NAMALWA (cell line): Measurements from ENCODE around the gene DUSP10.

ENCODE experiments used
- DNase-seq: peaks from one replicate; pipeline ENCODE4 v3.0.0-alpha.2; 2015; ENCODE audit warnings: low spot score

The DUSP10 gene

GRCh38 chr1:221741703-221742554, at the start of gene DUSP10:
Gene DUSP10, minus strand, starts transcription at chr1:221742089. Its CDS starts 2,345 bp downstream, at chr1:221739744.
- peak; percentile 99 for DNase-seq

GRCh38 chr1:221788466-221788865, 46.6 kb upstream of the DUSP10 start:
- no peak for DNase-seq

- no peak for DNase-seq
These were observed 44.8 kb upstream of the DUSP10 start for GRCh38 chr1:221786647-221787046.

GRCh38 chr1:221783936-221784335, 42.0 kb upstream of the DUSP10 start:
- DNase-seq = no peak

GRCh38 chr1:221783437-221783836, 41.5 kb upstream of the DUSP10 start:
- DNase-seq = no peak

GRCh38 chr1:221782970-221783369, 41.1 kb upstream of the DUSP10 start:
- no peak for DNase-seq

- DNase-seq = no peak
These were observed 40.6 kb upstream of the DUSP10 start for GRCh38 chr1:221782477-221782876.

- DNase-seq = no peak
These were observed 39.3 kb upstream of the DUSP10 start for GRCh38 chr1:221781102-221781755.

GRCh38 chr1:221780175-221780574, 38.3 kb upstream of the DUSP10 start:
- no peak for DNase-seq

GRCh38 chr1:221779771-221780170, 37.9 kb upstream of the DUSP10 start:
- no peak for DNase-seq

- DNase-seq = peak; percentile 40
These were observed 36.8 kb upstream of the DUSP10 start for GRCh38 chr1:221778535-221779142.

- no peak for DNase-seq
These were observed 36.2 kb upstream of the DUSP10 start for GRCh38 chr1:221778125-221778524.

- peak; percentile 57 for DNase-seq
These were observed 35.7 kb upstream of the DUSP10 start for GRCh38 chr1:221777431-221778072.

GRCh38 chr1:221776495-221777301, 34.8 kb upstream of the DUSP10 start:
- peak; percentile 66 for DNase-seq

GRCh38 chr1:221775206-221775605, 33.3 kb upstream of the DUSP10 start:
- no peak for DNase-seq

- no peak for DNase-seq
These were observed 32.4 kb upstream of the DUSP10 start for GRCh38 chr1:221774054-221774842.

GRCh38 chr1:221773383-221773782, 31.5 kb upstream of the DUSP10 start:
- DNase-seq = no peak

GRCh38 chr1:221772117-221772516, 30.2 kb upstream of the DUSP10 start:
- no peak for DNase-seq

GRCh38 chr1:221768444-221769066, 26.7 kb upstream of the DUSP10 start:
- DNase-seq = no peak

GRCh38 chr1:221766210-221766609, 24.3 kb upstream of the DUSP10 start:
- no peak for DNase-seq
